SU-DHL-6 (cell line): ENCODE data around the gene LOX.

ENCODE experiments used
- EZH2phosphoT487 ChIP-seq: fragments of 200-600 bp; sonication (generic), shearing (Covaris generic); conservative IDR thresholded peaks from 2 replicates; pipeline ENCODE4 v1.6.1; 2018; ENCODE audit warnings: mild to moderate bottlenecking, antibody characterized with exemption, low read length, moderate library complexity, mixed read lengths
- TF ChIP-seq, protein P1 (sequence below): fragments of 200-600 bp; sonication (generic); IDR thresholded peaks from one replicate; pipeline ENCODE4 v1.5.1; 2017; ENCODE audit warnings: antibody characterized with exemption, mild to moderate bottlenecking, low read length, moderate library complexity; ENCODE audit not compliant: insufficient read depth, poor library complexity, severe bottlenecking

- TF ChIP-seq, protein P1, sequence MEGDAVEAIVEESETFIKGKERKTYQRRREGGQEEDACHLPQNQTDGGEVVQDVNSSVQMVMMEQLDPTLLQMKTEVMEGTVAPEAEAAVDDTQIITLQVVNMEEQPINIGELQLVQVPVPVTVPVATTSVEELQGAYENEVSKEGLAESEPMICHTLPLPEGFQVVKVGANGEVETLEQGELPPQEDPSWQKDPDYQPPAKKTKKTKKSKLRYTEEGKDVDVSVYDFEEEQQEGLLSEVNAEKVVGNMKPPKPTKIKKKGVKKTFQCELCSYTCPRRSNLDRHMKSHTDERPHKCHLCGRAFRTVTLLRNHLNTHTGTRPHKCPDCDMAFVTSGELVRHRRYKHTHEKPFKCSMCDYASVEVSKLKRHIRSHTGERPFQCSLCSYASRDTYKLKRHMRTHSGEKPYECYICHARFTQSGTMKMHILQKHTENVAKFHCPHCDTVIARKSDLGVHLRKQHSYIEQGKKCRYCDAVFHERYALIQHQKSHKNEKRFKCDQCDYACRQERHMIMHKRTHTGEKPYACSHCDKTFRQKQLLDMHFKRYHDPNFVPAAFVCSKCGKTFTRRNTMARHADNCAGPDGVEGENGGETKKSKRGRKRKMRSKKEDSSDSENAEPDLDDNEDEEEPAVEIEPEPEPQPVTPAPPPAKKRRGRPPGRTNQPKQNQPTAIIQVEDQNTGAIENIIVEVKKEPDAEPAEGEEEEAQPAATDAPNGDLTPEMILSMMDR = no peak
- TF ChIP-seq EZH2phosphoT487 = no peak
Measured at GRCh38 chr5:122029818-122030217, 48.2 kb downstream of the LOX start.
